Transverse colon (tissue), 4 donors: ENCODE measurements around the gene GIN1. TPM values are rescaled to one million over a fixed set of nuclear protein-coding genes. Genes with fewer than 3 reads are reported as not detected.

Experiments
- DNase-seq: peaks from one replicate; pipeline ENCODE4 v3.0.0-alpha.2; 2019
- H3K27ac ChIP-seq, 4 donors: fragments of 200-600 bp; sonication (generic); 2 replicates each; pipeline ENCODE4 v1.5.1; 2016 to 2018; ENCODE audit warnings: inconsistent platforms in 4 of 4
- H3K27me3 ChIP-seq: fragments of 200-600 bp; sonication (generic); 2 replicates; pipeline ENCODE4 v1.5.1; 2017; ENCODE audit warnings: inconsistent platforms
- H3K36me3 ChIP-seq, 4 donors: fragments of 200-600 bp; sonication (generic); 2 replicates each; pipeline ENCODE4 v1.5.1; 2017 to 2019; ENCODE audit warnings: inconsistent platforms in 4 of 4
- H3K4me1 ChIP-seq, 4 donors: fragments of 200-600 bp; sonication (generic); 2 replicates each; pipeline ENCODE4 v1.5.1; 2017 to 2020; ENCODE audit warnings: inconsistent platforms in 4 of 4
- H3K4me3 ChIP-seq, 4 donors: fragments of 200-600 bp; sonication (generic); 1 replicate in 1 of 4; 2 replicates in 3 of 4; pipeline versions ENCODE4 v1.5.1 to v1.6.1; 2017 to 2019; ENCODE audit warnings: inconsistent platforms in 4 of 4
- H3K9me3 ChIP-seq, 2 donors: fragments of 200-600 bp; sonication (generic); 2 replicates each; pipeline ENCODE4 v1.5.1; 2017 to 2019; ENCODE audit warnings: inconsistent platforms in 2 of 2
- CTCF ChIP-seq, 5 experiments: fragments of 200-600 bp in 3 of 5; fragments of 450-650 bp in 2 of 5; sonication (generic) in 3 of 5; IDR thresholded peaks; 1 replicate in 2 of 5; 2 replicates in 3 of 5; pipeline ENCODE4 v1.5.1; 2016 to 2017; ENCODE audit warnings: antibody characterized with exemption in 5 of 5, inconsistent platforms in 3 of 5, mild to moderate bottlenecking in 2 of 5, moderate library complexity in 1 of 5
- EP300 ChIP-seq: sonication (generic); formaldehyde crosslinking; IDR thresholded peaks from one replicate; pipeline ENCODE4 v1.6.1; 2017; ENCODE audit warnings: antibody characterized with exemption, low read depth
- POLR2A ChIP-seq: fragments of 450-650 bp; IDR thresholded peaks from one replicate; pipeline ENCODE4 v1.6.1; 2016; ENCODE audit warnings: antibody characterized with exemption, mild to moderate bottlenecking, moderate library complexity
- POLR2AphosphoS5 ChIP-seq, 3 donors: sonication (generic); formaldehyde crosslinking; IDR thresholded peaks; one replicate each; pipeline ENCODE4 v1.6.1; 2016; ENCODE audit warnings: antibody characterized with exemption in 3 of 3
- WGBS, 2 donors: methylation state at CpG; one replicate each; pipeline ENCODE4 v1.1.5; 2018; ENCODE audit warnings: low coverage in 1 of 2; 5-methylcytosine and 5-hydroxymethylcytosine counted together
- in situ Hi-C, 4 donors: fragments of 200-750 bp; cut with MboI; loops; one replicate each; pipeline versions ENCODE4 v1.15.0 to v1.15.1; 2017; ENCODE audit warnings: low sequenced_read_pairs in 3 of 4, low pct_ligation_motif_present in 1 of 4, low pct_unique_long_range_greater_than_20kb in 1 of 4
- intact Hi-C: fragments of 100-400 bp; cut with DNase I; formaldehyde crosslinking; loops from one replicate; pipeline ENCODE4 v1.15.1; 2023; ENCODE audit warnings: low total_unique reads
- total RNA-seq, 4 donors: library from RNA; depleted of rRNA; stranded (reverse); fragments of >200 nt; gene quantifications; one replicate each; pipeline ENCODE4 v1.1.0, GENCODE V29; 2016

Gene GIN1
- total RNA-seq, 4 donors from 2014 or later, result 6.4 to 8.5 TPM; not detected in 2

- no peaks in the 10 kb centered on the region for H3K27me3 ChIP-seq
- in situ Hi-C loops (no loop called here), intact Hi-C loops (no loop called here)
- WGBS, 2 donors, result 0% methylated on average over 9 to 15 of the region's 15 CpGs
- H3K27ac ChIP-seq, result peak overlapping the region; percentile 90 to 96 (median 92)
- DNase-seq, result no peak
- TF ChIP-seq CTCF (IDR thresholded peaks at IDR 0.05), result no peak
- TF ChIP-seq EP300, result no peak
- no peak for TF ChIP-seq POLR2A
- TF ChIP-seq POLR2AphosphoS5 (IDR thresholded peaks at IDR 0.05), result no peak
- no peaks in the 10 kb centered on the region for H3K36me3 ChIP-seq
- peaks cover 12 to 31% (median 22%) of the 10 kb centered on the region in 4 donors for H3K4me1 ChIP-seq
- H3K4me3 ChIP-seq, result peak overlapping the region; percentile 44 to 98 (median 86)
- no peaks in the 10 kb centered on the region for H3K9me3 ChIP-seq
Observed at GRCh38 chr5:103119070-103119764, 721 bp downstream of the GIN1 start.

DNA sequence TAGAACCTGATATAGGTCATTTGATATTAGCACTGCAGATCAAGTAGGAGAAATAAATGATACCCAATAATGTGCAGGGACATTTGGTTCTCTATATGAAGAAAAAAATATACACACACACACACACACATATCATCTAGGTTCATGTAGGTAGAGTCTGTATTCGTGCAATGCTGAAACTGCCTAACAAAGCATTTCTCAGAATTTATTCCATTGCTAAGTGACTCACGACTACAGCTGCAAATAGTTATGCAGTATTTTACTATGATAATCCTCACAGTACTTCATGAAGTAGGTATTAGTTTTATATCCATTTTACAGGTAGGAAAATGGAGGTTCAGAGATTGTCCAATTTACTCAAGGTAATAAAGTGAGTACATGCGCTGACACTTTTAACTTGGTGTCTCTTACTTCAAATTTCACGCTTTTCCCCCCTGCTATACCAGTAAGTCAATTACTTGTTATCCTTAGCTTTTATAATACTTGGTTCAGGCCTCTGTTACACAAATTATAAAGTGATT lies 2.4 kb downstream of the GIN1 start:
- DNase-seq, result no peak
- Histone ChIP-seq H3K27me3 (no peaks in the 10 kb centered on the region), H3K36me3 (no peaks in the 10 kb centered on the region), H3K27ac (no peak overlapping the region), H3K4me3 (no peak overlapping the region), H3K9me3 (no peaks in the 10 kb centered on the region), H3K4me1 (peaks cover 12 to 29% (median 20%) of the 10 kb centered on the region in 4 donors)
- TF ChIP-seq POLR2AphosphoS5 (IDR thresholded peaks at IDR 0.05), result no peak
- TF ChIP-seq EP300, result no peak
- no peak for TF ChIP-seq POLR2A
- TF ChIP-seq CTCF (IDR thresholded peaks at IDR 0.05), result no peak
- in situ Hi-C loops, result no loop called here
- 88 to 93% methylated on average over 4 of the region's 4 CpGs for WGBS, 2 donors
- intact Hi-C loops, result no loop called here

DNA sequence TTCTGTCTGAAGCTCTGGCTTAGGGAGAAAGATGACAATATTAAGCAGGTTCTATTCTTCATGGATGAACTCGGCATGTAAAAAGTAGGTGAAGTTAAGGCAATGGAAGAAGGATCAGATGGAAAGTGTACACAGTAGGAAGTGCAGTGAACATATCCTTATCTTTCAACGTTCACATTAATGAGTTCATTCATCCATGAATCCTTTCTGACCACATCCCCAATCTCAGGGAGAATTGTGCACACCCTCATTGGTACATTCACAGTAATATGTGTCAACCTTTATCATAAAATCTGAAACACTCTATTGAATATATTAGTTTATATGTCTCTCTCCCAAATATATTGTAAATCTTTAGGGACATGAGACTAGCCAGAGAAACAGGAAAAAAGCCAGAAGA lies 5.5 kb downstream of the GIN1 start:
- H3K4me3 ChIP-seq, result no peak overlapping the region
- intact Hi-C loops (no loop called here), in situ Hi-C loops (no loop called here)
- peaks cover 0 to 14% (median 7%) of the 10 kb centered on the region in 4 donors for H3K4me1 ChIP-seq
- no peaks in the 10 kb centered on the region for H3K27me3 ChIP-seq
- no peaks in the 10 kb centered on the region for H3K9me3 ChIP-seq
- H3K27ac ChIP-seq, result no peak overlapping the region
- TF ChIP-seq EP300 (no peak), CTCF (IDR thresholded peaks at IDR 0.05) (no peak), POLR2A (no peak), POLR2AphosphoS5 (IDR thresholded peaks at IDR 0.05) (no peak)
- no peaks in the 10 kb centered on the region for H3K36me3 ChIP-seq
- no peak for DNase-seq
- WGBS, 2 donors, result 76 to 79% methylated on average over 2 of the region's 2 CpGs

DNA sequence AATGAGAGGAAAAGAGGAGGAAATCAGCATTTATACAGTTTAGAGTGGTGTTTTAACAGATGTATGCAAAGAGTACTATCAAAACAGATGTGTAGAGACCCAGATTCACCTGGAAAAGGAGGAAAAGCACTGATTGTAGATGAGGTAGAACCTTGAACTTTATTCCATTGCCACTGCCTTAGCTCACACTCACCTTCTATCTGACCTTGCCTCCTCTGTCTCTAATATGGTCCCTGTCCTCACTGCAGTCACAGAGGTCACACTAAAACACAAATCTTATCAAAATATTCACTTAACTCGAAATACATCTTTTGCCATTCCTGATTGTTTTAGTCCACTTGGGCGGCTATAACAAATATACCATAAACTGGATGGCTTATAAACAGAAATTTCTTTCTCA lies 7.0 kb downstream of the GIN1 start:
- WGBS, 2 donors, result 91 to 100% methylated on average over 2 of the region's 2 CpGs
- Histone ChIP-seq H3K9me3 (no peaks in the 10 kb centered on the region), H3K36me3 (no peaks in the 10 kb centered on the region), H3K27ac (no peak overlapping the region), H3K4me3 (no peak overlapping the region), H3K27me3 (no peaks in the 10 kb centered on the region), H3K4me1 (peaks cover 0 to under 1% (median 0%) of the 10 kb centered on the region in 4 donors)
- DNase-seq, result no peak
- intact Hi-C loops (no loop called here), in situ Hi-C loops (no loop called here)
- TF ChIP-seq CTCF (IDR thresholded peaks at IDR 0.05), result no peak
- TF ChIP-seq POLR2AphosphoS5 (IDR thresholded peaks at IDR 0.05), result no peak
- TF ChIP-seq POLR2A, result no peak
- no peak for TF ChIP-seq EP300
